OCI-LY7 (cell line): Measurements from ENCODE around the gene C11orf97. TPM values are rescaled to one million over a fixed set of nuclear protein-coding genes. Genes with fewer than 3 reads are reported as not detected.

Experiments
- BruUV-seq: library from RNA; stranded (reverse); fragments of 400-500 nt; replicated peaks from 2 replicates; lab custom pipeline; 2021; lab: Mats Ljungman, UMichigan
- CTCF ChIA-PET: fragments of 300-600 bp; sonication (Branson Sonifier 250); formaldehyde crosslinking; loops from one replicate; lab custom pipeline; 2022; ENCODE audit warnings: antibody characterized with exemption; ENCODE audit not compliant: unreplicated experiment; lab: Charles Lee
- POLR2A ChIA-PET: fragments of 300-600 bp; sonication (Branson Sonifier 250); formaldehyde crosslinking; loops from one replicate; lab custom pipeline; 2022; ENCODE audit warnings: antibody characterized with exemption; lab: Charles Lee
- DNase-seq: peaks from one replicate; pipeline ENCODE4 v3.0.0-alpha.2; 2015; ENCODE audit warnings: low spot score
- H2AFZ ChIP-seq: fragments of 200-600 bp; sonication (generic), shearing (Covaris generic); 2 replicates; pipeline ENCODE4 v1.6.1; 2014; ENCODE audit warnings: mild to moderate bottlenecking, antibody characterized with exemption, low read length, moderate library complexity
- H3K27ac ChIP-seq: fragments of 200-600 bp; sonication (generic); 2 replicates; pipeline ENCODE4 v1.5.1; 2014; ENCODE audit warnings: mixed run types, low read depth, mild to moderate bottlenecking, moderate library complexity, low read length, inconsistent platforms; ENCODE audit not compliant: poor library complexity, severe bottlenecking
- H3K36me3 ChIP-seq: fragments of 200-600 bp; sonication (generic); 2 replicates; pipeline ENCODE4 v1.6.1; 2014; ENCODE audit warnings: mild to moderate bottlenecking, antibody characterized with exemption, low read length, moderate library complexity, mixed read lengths; ENCODE audit not compliant: insufficient read depth
- H3K4me1 ChIP-seq: fragments of 200-600 bp; sonication (generic); 2 replicates; pipeline ENCODE4 v1.5.1; 2014; ENCODE audit warnings: mild to moderate bottlenecking, low read length; ENCODE audit not compliant: insufficient read depth, poor library complexity, severe bottlenecking
- H3K4me2 ChIP-seq: fragments of 200-600 bp; sonication (generic); 2 replicates; pipeline ENCODE4 v1.6.1; 2014; ENCODE audit warnings: mild to moderate bottlenecking, low read length
- H3K4me3 ChIP-seq: fragments of 200-600 bp; sonication (generic); 2 replicates; pipeline ENCODE4 v1.5.1; 2014; ENCODE audit warnings: mild to moderate bottlenecking, low read depth, low read length; ENCODE audit not compliant: poor library complexity, severe bottlenecking
- H3K79me2 ChIP-seq: fragments of 200-600 bp; sonication (generic); 2 replicates; pipeline ENCODE4 v1.6.1; 2016; ENCODE audit warnings: low read depth, mild to moderate bottlenecking, low read length, moderate library complexity, mixed read lengths; ENCODE audit not compliant: insufficient read depth
- H3K9me2 ChIP-seq: fragments of 200-600 bp; sonication (generic); 2 replicates; pipeline ENCODE4 v1.6.1; 2016; ENCODE audit warnings: mild to moderate bottlenecking, low read length, mixed read lengths; ENCODE audit not compliant: insufficient read depth
- H3K9me3 ChIP-seq: fragments of 200-600 bp; sonication (generic); 2 replicates; pipeline ENCODE4 v1.6.1; 2014; ENCODE audit warnings: mild to moderate bottlenecking, mixed run types, low read length, mixed read lengths
- H4K20me1 ChIP-seq: fragments of 200-600 bp; sonication (generic); 2 replicates; pipeline ENCODE4 v1.6.1; 2014; ENCODE audit warnings: mild to moderate bottlenecking, antibody characterized with exemption, low read length, moderate library complexity, mixed read lengths; ENCODE audit not compliant: insufficient read depth
- EZH2phosphoT487 ChIP-seq: fragments of 200-600 bp; sonication (generic); IDR thresholded peaks from 2 replicates; pipeline ENCODE4 v1.6.1; 2018; ENCODE audit warnings: low read depth, borderline replicate concordance, mild to moderate bottlenecking, mixed run types, antibody characterized with exemption, low read length, moderate library complexity, mixed read lengths
- intact Hi-C: fragments of 100-400 bp; cut with micrococcal nuclease; formaldehyde crosslinking; loops from one replicate; pipeline ENCODE4 v1.10.0; 2022; ENCODE audit not compliant: unreplicated experiment
- total RNA-seq, 2 experiments: library from RNA; depleted of rRNA in 1 of 2; stranded (reverse); fragments of >200 nt in 1 of 2; shearing (Covaris generic) in 1 of 2; gene quantifications; 2 replicates each; pipeline ENCODE4 v1.2.3, GENCODE V29; 2014 to 2022
- TF ChIP-seq, protein P1 (sequence below): fragments of 200-600 bp; sonication (generic); conservative IDR thresholded peaks from 2 replicates; pipeline ENCODE4 v1.5.1; 2014; ENCODE audit warnings: mild to moderate bottlenecking, antibody characterized with exemption, low read length, moderate library complexity, mixed read lengths

Gene C11orf97
- total RNA-seq, 2 experiments from 2014 or later, result not detected

DNA sequence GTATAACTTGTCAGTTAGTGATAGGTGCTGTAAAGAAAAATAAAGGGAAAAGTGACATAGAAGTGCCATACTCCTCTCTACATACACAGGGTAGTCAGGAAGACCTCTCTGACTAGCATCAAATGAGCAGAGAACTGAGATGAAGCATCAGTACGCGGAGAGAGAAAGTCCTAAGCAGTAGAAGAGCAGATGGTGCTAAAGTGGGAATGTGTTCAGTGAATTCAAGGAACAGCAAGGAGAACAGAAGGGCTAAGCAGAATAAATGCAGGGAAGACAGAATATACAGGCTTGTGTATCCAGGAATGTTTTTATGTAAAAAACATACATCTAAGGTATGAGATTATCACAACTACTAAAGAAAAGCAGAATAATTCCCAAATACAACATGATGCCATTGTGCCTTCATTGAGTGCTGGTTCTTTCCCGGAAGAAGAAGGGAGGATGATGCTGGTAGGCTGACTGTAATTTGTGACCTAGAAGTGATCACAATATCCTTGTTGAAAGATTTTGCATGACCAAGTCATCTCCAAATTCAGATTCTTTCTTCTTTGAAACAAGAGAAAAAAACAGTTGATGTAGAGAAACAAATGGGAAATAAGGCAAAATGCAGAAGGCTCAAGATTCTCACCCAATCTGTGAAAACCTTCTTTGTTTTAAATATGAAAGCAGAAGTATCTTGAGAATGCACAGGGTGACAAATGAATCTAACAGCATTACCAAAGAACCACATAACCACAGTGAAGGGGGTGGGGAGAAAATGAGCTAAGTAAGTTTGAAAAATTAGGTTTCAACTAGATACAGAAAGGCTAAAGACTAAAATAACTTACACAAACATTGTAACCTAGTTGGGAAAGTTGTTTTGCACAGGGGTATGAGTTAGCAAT, 39.1 kb upstream of the C11orf97 start:
- TF ChIP-seq, protein P1, sequence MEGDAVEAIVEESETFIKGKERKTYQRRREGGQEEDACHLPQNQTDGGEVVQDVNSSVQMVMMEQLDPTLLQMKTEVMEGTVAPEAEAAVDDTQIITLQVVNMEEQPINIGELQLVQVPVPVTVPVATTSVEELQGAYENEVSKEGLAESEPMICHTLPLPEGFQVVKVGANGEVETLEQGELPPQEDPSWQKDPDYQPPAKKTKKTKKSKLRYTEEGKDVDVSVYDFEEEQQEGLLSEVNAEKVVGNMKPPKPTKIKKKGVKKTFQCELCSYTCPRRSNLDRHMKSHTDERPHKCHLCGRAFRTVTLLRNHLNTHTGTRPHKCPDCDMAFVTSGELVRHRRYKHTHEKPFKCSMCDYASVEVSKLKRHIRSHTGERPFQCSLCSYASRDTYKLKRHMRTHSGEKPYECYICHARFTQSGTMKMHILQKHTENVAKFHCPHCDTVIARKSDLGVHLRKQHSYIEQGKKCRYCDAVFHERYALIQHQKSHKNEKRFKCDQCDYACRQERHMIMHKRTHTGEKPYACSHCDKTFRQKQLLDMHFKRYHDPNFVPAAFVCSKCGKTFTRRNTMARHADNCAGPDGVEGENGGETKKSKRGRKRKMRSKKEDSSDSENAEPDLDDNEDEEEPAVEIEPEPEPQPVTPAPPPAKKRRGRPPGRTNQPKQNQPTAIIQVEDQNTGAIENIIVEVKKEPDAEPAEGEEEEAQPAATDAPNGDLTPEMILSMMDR, result no peak
- no peak for TF ChIP-seq EZH2phosphoT487
- no peaks in the 10 kb centered on the region for H4K20me1 ChIP-seq
- intact Hi-C loops, result no loop called here
- ChIA-PET CTCF (no interaction called here), POLR2A (no interaction called here)
- no peak for DNase-seq
- no TSS peak for BruUV-seq
- peaks cover 94% of the 10 kb centered on the region for H3K36me3 ChIP-seq
- no peak overlapping the region for H3K4me3 ChIP-seq
- no peak overlapping the region for H3K4me2 ChIP-seq
- no peaks in the 10 kb centered on the region for H3K4me1 ChIP-seq
- no peaks in the 10 kb centered on the region for H3K9me2 ChIP-seq
- no peak overlapping the region for H3K27ac ChIP-seq
- no peaks in the 10 kb centered on the region for H3K9me3 ChIP-seq
- no peaks in the 10 kb centered on the region for H3K79me2 ChIP-seq
- H2AFZ ChIP-seq, result no peak overlapping the region

DNA sequence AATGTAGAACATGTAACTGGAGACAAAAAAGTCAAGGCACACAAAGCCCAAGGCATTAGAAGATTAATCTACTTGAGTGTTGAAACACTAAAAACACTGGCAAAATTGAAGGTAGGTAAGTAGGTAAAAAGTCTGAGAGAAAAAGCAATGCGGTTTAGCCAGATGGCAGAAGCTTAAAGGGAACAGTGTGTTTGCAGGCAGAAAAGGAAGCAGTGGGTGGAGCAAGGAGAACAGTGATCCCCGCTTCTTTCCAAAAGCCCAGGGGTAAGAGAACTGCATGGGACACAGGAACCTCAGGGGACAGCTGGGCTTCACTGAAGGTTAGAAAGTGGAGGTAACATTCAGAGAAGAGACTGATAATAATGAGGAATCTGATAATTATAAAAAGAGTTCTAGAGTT, 34.6 kb upstream of the C11orf97 start:
- intact Hi-C loops, result no loop called here
- H3K27ac ChIP-seq, result no peak overlapping the region
- BruUV-seq, result no TSS peak
- H3K9me3 ChIP-seq, result no peaks in the 10 kb centered on the region
- no peaks in the 10 kb centered on the region for H3K9me2 ChIP-seq
- H3K4me1 ChIP-seq, result no peaks in the 10 kb centered on the region
- H2AFZ ChIP-seq, result no peak overlapping the region
- no peak for TF ChIP-seq EZH2phosphoT487
- H3K4me3 ChIP-seq, result no peak overlapping the region
- DNase-seq, result no peak
- no peaks in the 10 kb centered on the region for H4K20me1 ChIP-seq
- no peaks in the 10 kb centered on the region for H3K79me2 ChIP-seq
- no peak overlapping the region for H3K4me2 ChIP-seq
- ChIA-PET POLR2A (no interaction called here), CTCF (no interaction called here)
- H3K36me3 ChIP-seq, result peaks cover 95% of the 10 kb centered on the region

DNA sequence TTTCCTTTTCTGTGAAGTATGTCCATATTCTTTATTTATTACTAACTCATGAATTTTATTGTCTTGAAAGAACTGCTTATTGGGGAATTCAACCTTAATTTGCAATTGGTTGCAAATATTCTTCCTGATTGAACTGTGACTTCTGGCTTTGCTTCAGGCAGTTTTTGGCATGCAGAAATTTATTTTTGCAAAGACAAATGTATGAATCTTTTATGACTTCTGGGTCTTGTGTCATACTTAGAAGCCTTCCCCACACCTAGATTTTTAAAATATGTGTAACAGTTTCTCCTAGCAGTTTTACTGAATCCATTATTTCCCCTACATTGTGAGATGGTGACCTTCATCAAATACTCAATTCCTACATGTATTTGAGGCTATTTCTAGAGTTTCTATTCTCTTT, 30.9 kb upstream of the C11orf97 start:
- Histone ChIP-seq H3K27ac (no peak overlapping the region), H3K36me3 (peaks cover 98% of the 10 kb centered on the region), H3K9me3 (no peaks in the 10 kb centered on the region), H3K79me2 (no peaks in the 10 kb centered on the region), H3K9me2 (no peaks in the 10 kb centered on the region), H3K4me1 (no peaks in the 10 kb centered on the region), H4K20me1 (no peaks in the 10 kb centered on the region), H3K4me2 (no peak overlapping the region), H3K4me3 (no peak overlapping the region), H2AFZ (no peak overlapping the region)
- DNase-seq, result no peak
- intact Hi-C loops, result loop anchor here (10.0 kb wide), 1 partner anchor 797 kb away; no protein-coding TSS in a partner anchor
- ChIA-PET POLR2A (no interaction called here), CTCF (no interaction called here)
- no peak for TF ChIP-seq EZH2phosphoT487
- TF ChIP-seq, protein P1, result no peak
- no TSS peak for BruUV-seq
